Measurements from ENCODE around the gene SLC6A15. TPM values are rescaled to one million over a fixed set of nuclear protein-coding genes. Genes with fewer than 3 reads are reported as not detected.

The SLC6A15 gene
- total and polyA plus RNA-seq, 2 of the 8 experiments (the other 6 are each of a cell fraction or from before 2014, with no cell fraction given), result 3.1 to 42.0 TPM

DNA sequence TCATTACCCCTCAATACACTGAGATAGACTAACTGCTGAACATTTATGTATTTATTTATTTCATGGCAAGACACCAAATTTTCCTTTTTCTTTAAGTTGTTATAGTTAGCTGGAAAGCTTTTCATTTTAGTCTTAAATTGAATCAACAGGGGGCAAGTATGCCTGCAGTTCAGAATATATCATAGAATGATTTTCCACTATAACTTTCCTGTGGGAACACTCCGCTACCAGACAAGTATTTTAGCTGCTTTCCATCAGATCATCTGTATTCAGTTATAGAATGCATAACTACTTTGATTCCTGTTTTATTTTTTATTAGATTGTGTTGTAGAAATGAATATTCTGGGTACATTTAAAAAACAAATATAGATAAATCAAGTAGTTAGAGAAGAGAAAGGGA, 102.0 kb downstream of the SLC6A15 start:
- CTCF ChIA-PET (ENCODE audit: partially characterized antibody), result interaction anchor here (0.9 kb wide), 1 partner anchor 25 kb away, joined by 3 read pairs; no protein-coding TSS in a partner anchor
- no peaks in the 10 kb centered on the region for H3K9me3 ChIP-seq (ENCODE audit: insufficient read depth in 2 of 2, low read depth in 1 of 2, low read length in 1 of 2)
- no peak overlapping the region for H3K14ac ChIP-seq (ENCODE audit: insufficient read length)
- H3K4ac ChIP-seq (replicated peaks; ENCODE audit: insufficient read length, low read depth, low read length), result no peak overlapping the region
- no peak overlapping the region for H2BK20ac ChIP-seq (ENCODE audit: low read length)
- H3K79me2 ChIP-seq (ENCODE audit: control insufficient read depth in 1 of 2, insufficient read depth in 2 of 2, low read length in 2 of 2), result no peaks in the 10 kb centered on the region
- H4K8ac ChIP-seq (ENCODE audit: extremely low read depth, insufficient read depth, low read length), result no peak overlapping the region
- no peak overlapping the region for H2BK120ac ChIP-seq (replicated peaks; ENCODE audit: low read depth, low read length)
- no peaks in the 10 kb centered on the region for H3K23me2 ChIP-seq (ENCODE audit: low read depth, low read length)
- no peak overlapping the region for H4K91ac ChIP-seq (replicated peaks; ENCODE audit: insufficient read length, low read length)
- H2AK5ac ChIP-seq (ENCODE audit: low read depth, low read length), result no peak overlapping the region
- H2BK12ac ChIP-seq (ENCODE audit: low read depth, low read length), result no peak overlapping the region
- no peaks in the 10 kb centered on the region for H4K20me1 ChIP-seq (replicated peaks in 1 of 2; ENCODE audit: control insufficient read depth in 1 of 2, insufficient read depth in 2 of 2, low read length in 2 of 2)
- no peak overlapping the region for H2BK5ac ChIP-seq (ENCODE audit: low read depth, low read length)
- H3K4me3 ChIP-seq (ENCODE audit: extremely low read depth in 1 of 4, insufficient read depth in 2 of 4, low read depth in 3 of 4, low read length in 4 of 4), result no peak overlapping the region
- WGBS, 2 experiments (ENCODE audit: extremely low coverage in 1 of 2, insufficient coverage in 1 of 2, insufficient read length in 1 of 2, insufficient replicate concordance in 2 of 2, low coverage in 1 of 2, low lambda C conversion rate in 2 of 2, missing lambda C conversion rate in 1 of 2), result 94% methylated on average over 1 of the region's 1 CpG; no CpG with 5 or more reads in 1 of the 2 experiments
- DNase-seq (ENCODE audit: low read depth in 1 of 2, low spot score in 2 of 2) (no peak), FAIRE-seq (no peak)
- H4K5ac ChIP-seq (ENCODE audit: insufficient read length, low read depth, low read length), result no peak overlapping the region
- H3K56ac ChIP-seq (replicated peaks; ENCODE audit: insufficient read length, low read depth, low read length), result no peak overlapping the region
- H3K18ac ChIP-seq (ENCODE audit: extremely low read depth, low read length), result no peak overlapping the region
- H3K23ac ChIP-seq (ENCODE audit: insufficient read length), result no peak overlapping the region
- 0 out of 7 replicates have a peak, but pooled peaks cover 0 to under 1% (median 0%) of the 10 kb centered on the region in 4 experiments for H3K4me1 ChIP-seq (replicated peaks in 1 of 4; ENCODE audit: control insufficient read depth in 3 of 4, insufficient read depth in 4 of 4, low read length in 3 of 4)
- H3K4me2 ChIP-seq (ENCODE audit: insufficient read depth in 1 of 2, low read depth in 2 of 2, low read length in 2 of 2), result no peak overlapping the region
- peaks cover 12 to 28% (median 18%) of the 10 kb centered on the region in 4 experiments for H3K27me3 ChIP-seq (replicated peaks in 1 of 4; ENCODE audit: control insufficient read depth in 3 of 4, extremely low read depth in 1 of 4, insufficient read depth in 3 of 4, low read length in 3 of 4)
- H3K36me3 ChIP-seq (ENCODE audit: control insufficient read depth in 2 of 4, insufficient read depth in 4 of 4, low read length in 3 of 4), result no peaks in the 10 kb centered on the region
- no peak overlapping the region for H2AFZ ChIP-seq (ENCODE audit: low read length)
- no peak overlapping the region for H3K27ac ChIP-seq (ENCODE audit: low read depth, low read length)
- H2BK15ac ChIP-seq (ENCODE audit: low read length), result no peak overlapping the region
- H3K79me1 ChIP-seq (ENCODE audit: low read depth, low read length), result no peaks in the 10 kb centered on the region
- POLR2A ChIA-PET (ENCODE audit: partially characterized antibody), result no interaction called here
- H3K9ac ChIP-seq (replicated peaks in 1 of 4; ENCODE audit: extremely low read depth in 1 of 4, low read depth in 3 of 4, low read length in 3 of 4), result no peak overlapping the region
- TF ChIP-seq, protein P1, sequence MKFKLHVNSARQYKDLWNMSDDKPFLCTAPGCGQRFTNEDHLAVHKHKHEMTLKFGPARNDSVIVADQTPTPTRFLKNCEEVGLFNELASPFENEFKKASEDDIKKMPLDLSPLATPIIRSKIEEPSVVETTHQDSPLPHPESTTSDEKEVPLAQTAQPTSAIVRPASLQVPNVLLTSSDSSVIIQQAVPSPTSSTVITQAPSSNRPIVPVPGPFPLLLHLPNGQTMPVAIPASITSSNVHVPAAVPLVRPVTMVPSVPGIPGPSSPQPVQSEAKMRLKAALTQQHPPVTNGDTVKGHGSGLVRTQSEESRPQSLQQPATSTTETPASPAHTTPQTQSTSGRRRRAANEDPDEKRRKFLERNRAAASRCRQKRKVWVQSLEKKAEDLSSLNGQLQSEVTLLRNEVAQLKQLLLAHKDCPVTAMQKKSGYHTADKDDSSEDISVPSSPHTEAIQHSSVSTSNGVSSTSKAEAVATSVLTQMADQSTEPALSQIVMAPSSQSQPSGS (IDR thresholded peaks at IDR 0.05; ENCODE audit: low read length), result no peak
- TF ChIP-seq HDAC2 (IDR thresholded peaks at IDR 0.05; ENCODE audit: borderline replicate concordance in 1 of 2, low read depth in 2 of 2, low read length in 2 of 2), result no peak
- TF ChIP-seq PHF8 (conservative IDR thresholded peaks at IDR 0.05; ENCODE audit: low read depth, low read length), result no peak
- TF ChIP-seq SIX5 (IDR thresholded peaks at IDR 0.05; ENCODE audit: low read depth, low read length), result no peak
- no peak for TF ChIP-seq RNF2 (IDR thresholded peaks at IDR 0.05; ENCODE audit: borderline replicate concordance, low read depth, low read length, missing control alignments, poor library complexity, severe bottlenecking)
- TF ChIP-seq TBP (IDR thresholded peaks at IDR 0.05; ENCODE audit: low read depth, low read length), result no peak
- no peak for TF ChIP-seq SP1 (IDR thresholded peaks at IDR 0.05; ENCODE audit: low read depth, low read length)
- TF ChIP-seq SP4 (IDR thresholded peaks at IDR 0.05; ENCODE audit: low read length), result no peak
- TF ChIP-seq, protein P2, sequence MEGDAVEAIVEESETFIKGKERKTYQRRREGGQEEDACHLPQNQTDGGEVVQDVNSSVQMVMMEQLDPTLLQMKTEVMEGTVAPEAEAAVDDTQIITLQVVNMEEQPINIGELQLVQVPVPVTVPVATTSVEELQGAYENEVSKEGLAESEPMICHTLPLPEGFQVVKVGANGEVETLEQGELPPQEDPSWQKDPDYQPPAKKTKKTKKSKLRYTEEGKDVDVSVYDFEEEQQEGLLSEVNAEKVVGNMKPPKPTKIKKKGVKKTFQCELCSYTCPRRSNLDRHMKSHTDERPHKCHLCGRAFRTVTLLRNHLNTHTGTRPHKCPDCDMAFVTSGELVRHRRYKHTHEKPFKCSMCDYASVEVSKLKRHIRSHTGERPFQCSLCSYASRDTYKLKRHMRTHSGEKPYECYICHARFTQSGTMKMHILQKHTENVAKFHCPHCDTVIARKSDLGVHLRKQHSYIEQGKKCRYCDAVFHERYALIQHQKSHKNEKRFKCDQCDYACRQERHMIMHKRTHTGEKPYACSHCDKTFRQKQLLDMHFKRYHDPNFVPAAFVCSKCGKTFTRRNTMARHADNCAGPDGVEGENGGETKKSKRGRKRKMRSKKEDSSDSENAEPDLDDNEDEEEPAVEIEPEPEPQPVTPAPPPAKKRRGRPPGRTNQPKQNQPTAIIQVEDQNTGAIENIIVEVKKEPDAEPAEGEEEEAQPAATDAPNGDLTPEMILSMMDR (IDR thresholded peaks at IDR 0.05; ENCODE audit: control extremely low read depth in 1 of 3, insufficient read depth in 1 of 3, low read depth in 1 of 3, low read length in 3 of 3), result no peak
